GM18909 (cell line): ENCODE results near the gene PEX11B.
A peak's percentile ranks its signal among the peaks of the same experiment; 100 is the strongest.
"Not testable (repeated sequence)": the region's sequence is repeated elsewhere in the genome, so short reads cannot be mapped to it uniquely, and the experiment has no call there.

Experiments
- ATAC-seq: cut with Tn5 transposase; IDR thresholded peaks from one replicate; pipeline ENCODE4 v1.9.1; 2021; ENCODE audit warnings: mild to moderate bottlenecking; ENCODE audit not compliant: unreplicated experiment, poor library complexity

PEX11B gene

GRCh38 chr1:145953861-145954260, 35.3 kb upstream of the PEX11B start:
- ATAC-seq, result no peak

GRCh38 chr1:145952903-145953302, 34.4 kb upstream of the PEX11B start:
- ATAC-seq, result no peak

GRCh38 chr1:145951526-145951925, 33.0 kb upstream of the PEX11B start:
- no peak for ATAC-seq

DNA sequence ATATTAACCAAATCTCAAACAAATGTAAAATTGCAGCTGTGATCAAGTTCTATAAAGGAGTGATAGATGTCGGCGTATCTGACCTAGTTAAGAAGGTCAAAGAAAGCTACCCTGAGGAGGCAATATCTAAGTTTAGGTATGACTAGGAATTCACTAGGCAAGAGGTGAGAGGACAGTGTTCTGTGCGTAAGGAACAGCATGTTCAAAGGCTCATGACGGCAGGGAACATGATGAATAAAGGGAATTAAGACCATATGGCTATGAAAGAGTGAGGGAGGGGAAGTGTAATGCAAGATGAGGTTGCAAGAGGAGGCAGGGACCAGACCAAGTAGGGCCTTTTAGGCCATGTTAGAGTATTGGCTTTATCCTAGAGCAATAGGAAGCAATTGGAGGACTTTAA, 30.7 kb upstream of the PEX11B start:
- ATAC-seq, result no peak

- no peak for ATAC-seq
These were observed 29.0 kb upstream of the PEX11B start for GRCh38 chr1:145947551-145947950.

- no peak for ATAC-seq
These were observed 28.0 kb upstream of the PEX11B start for GRCh38 chr1:145946477-145946986.

DNA sequence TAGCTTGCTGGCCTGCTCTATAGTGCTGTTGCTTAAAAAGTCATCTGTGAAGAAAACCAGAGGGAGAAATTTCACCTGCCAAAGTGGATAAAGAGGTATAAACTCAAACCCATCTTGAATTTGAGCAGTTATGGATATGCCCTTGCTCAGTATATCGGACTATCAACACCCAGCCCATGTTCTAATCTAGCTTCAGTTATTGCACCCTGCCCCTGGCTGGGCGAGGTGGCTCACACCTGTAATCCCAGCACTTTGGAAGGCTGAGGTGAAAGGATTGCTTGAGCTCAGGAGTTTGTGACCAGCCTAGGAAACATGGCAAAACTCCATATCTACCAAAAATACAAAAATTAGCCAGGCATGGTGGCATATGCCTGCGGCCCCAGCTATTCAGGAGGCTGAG, 26.0 kb upstream of the PEX11B start:
- no peak for ATAC-seq

GRCh38 chr1:145942871-145943270, 24.4 kb upstream of the PEX11B start:
- no peak for ATAC-seq

DNA sequence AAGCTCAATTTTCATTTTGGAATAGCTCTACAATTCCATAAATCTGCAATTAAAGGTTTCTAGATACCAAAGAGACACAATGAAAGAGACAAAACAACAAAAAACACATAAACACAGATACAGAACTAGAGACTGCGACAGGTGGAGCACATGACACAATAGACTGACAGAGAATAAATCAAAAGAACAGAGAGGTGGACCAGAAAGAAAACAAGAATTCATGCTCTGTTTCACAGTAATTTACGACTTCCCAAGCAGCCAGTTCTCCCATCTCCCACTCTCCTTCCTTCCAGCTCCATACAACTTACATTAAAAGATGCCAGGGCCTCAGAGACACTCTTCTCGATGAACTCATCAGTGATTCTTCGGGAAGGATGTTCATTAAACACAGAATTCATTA, 23.9 kb upstream of the PEX11B start:
- no peak for ATAC-seq

- ATAC-seq, result no peak
These were observed 18.9 kb upstream of the PEX11B start for GRCh38 chr1:145937436-145937835.

GRCh38 chr1:145936247-145936646, 17.7 kb upstream of the PEX11B start:
- no peak for ATAC-seq

DNA sequence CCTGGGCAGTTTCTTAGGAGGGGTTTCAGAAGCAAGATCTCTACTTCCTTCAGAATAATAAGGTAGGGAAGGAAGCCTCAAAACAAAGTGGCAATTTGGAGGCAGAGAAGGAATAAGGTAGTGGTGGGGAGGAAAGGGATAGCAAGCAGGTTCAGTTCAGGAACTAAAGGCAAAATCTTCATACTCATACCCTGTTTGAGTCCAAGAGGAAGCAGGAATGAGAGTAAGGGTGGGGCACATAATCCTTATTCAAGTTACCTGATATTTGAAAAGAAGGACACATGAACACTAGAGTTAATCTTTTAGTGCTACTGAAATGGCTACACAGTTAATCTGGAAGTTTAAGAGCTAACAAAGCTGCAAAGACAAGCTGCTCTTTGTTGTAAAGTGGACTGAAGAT, 17.2 kb upstream of the PEX11B start:
- ATAC-seq, result no peak

- not testable (repeated sequence) for ATAC-seq
These were observed 14.0 kb upstream of the PEX11B start for GRCh38 chr1:145932522-145933009.

DNA sequence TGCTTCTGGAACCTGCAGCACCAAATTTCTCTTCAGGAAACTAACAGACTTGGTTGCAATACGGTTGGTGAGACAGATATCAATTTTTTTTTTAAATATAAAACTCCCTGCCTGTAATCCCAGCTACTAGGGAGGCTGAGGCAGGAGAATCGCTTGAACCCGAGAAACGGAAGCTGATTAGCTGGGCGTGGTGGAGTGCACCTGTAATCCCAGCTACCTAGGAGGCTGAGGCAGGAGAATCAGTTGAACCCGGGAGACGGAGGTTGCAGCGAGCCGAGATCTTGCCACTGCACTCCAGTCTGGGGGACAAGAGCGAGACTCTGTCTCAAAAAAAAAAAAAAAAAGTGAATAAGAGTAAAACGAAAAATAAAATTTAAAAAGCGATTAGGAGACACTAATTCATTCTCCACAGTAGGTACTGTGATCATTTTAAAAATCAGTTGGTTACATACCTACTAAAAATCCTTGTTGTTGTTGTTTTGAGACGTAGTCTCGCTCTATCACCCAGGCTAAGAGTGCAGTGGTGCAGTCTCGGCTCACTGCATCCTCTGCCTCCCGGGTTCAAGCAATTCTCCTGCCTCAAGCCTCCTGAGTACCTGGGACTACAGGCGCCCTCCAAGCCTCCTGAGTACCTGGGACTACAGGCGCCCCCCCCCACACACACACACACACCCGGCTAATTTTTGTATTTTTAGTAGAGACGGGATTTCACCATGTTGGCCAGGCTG, 9.6 kb upstream of the PEX11B start:
- no peak for ATAC-seq

- peak; percentile 97 for ATAC-seq
These were observed 8.8 kb upstream of the PEX11B start, which contains the start of gene RBM8A for GRCh38 chr1:145927063-145927886. TSS of gene RBM8A (minus strand) at chr1:145927484. CDS start at chr1:145927426, 58 bp downstream.

DNA sequence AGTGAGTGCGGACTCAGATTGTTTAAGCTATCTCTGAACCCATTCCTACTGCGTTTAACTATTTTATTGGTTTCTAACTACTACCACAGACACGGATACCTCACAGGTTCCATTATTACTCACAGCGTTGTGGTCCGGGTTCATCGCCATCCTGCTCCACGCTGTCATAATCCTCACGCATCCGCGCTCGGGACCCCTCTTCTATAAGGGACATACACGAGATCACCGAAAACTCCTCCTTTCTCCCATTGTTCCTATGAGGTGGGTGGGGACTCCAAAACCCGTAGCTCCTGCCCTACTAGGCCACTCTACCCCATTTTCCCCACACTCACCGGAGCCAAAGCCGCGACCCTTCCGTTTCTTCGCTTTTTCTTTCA, 8.2 kb upstream of the PEX11B start:
- peak; percentile 5 for ATAC-seq

DNA sequence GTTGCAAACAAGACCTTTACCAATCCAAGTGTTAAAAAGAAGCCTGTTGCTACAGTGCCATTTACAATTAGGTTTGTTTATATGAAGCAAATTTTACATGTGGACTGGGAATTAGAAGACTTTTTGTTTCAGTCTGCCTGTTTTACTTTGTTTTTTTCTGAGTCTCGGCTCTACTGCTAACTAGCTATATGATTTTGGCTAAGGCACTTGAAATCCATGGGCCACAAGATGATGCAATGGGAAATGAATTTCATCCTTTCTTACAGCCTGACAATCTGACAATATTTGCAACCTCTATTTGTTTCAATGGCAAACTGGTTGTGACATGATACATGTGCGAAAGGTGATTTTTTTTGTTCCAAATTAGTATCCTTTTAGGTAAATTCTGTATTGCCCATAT, 3.7 kb upstream of the PEX11B start:
- no peak for ATAC-seq

GRCh38 chr1:145920297-145920696, 1.8 kb upstream of the PEX11B start:
- not testable (repeated sequence) for ATAC-seq

DNA sequence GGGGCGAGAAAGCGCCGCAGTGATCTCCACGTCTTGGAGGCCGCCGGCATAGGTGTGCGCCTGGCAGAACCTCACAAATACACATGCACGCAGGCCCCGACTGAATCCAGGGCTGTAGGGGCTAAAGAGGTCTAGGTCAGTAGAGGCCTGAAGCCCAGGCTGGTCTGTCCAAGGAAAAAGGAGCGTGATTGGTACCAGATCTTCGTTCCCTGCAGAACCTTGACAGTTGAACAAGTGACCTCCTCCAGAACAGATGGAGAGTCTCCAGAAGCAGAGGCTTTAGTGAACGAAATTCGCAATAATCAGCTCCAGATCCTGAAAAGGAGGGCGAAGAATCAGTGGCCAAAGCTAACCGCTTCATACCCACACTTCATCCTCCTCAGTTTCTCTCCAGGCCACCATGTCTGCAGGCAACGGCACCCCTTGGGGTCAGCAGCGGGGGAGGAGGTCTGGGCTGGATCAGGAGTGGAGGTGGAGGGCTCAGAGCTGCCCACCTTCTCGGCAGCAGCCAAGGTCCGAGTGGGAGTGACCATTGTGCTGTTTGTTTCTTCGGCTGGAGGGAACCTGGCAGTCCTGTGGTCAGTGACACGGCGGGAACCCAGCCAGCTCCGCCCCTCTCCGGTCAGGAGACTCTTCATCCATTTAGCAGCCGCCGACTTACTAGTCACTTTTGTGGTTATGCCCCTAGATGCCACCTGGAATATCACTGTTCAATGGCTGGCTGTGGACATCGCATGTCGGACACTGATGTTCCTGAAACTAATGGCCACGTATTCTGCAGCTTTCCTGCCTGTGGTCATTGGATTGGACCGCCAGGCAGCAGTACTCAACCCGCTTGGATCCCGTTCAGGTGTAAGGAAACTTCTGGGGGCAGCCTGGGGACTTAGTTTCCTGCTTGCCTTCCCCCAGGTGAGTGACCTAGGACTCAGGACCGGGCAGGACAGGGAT, 749 bp upstream of the PEX11B start:
- peak; percentile 17 for ATAC-seq

GRCh38 chr1:145917595-145917994, 922 bp downstream of the PEX11B start:
- no peak for ATAC-seq
